Germinal center (tissue), 1 donor: Measurements from ENCODE around the gene COL20A1.

Source experiments
- DNase-seq: peaks from one replicate; pipeline ENCODE4 v3.0.0; 2012; ENCODE audit warnings: mixed read lengths, low spot score

The COL20A1 gene

DNA sequence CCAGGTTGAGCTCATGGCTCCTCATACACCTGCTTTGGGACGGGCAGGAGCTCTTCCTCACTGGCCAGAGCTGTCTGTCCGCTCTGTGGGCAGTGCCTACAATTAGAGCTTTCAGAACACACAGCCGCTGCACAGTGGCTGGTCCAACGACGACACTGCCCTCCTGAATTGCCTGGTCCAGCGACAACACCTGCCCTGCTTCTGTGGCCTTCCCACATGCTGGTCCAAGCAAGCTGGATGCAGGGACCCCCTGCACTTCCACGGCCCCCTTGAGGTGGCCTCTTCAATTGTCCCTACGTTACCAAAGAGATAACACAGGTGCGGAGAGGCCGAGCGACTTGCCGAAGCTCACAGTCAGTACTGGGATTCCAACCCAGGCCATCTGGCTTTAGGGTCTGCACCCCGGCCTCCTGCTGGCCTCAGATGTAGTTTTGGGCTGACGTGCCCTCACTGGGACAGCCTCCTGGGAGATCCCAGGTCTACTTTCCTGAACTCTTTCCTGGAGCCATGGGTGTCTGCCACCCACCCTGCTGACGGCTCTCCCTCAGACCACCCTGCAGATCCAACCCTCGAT lies 69.5 kb downstream of the COL20A1 start:
- no peak for DNase-seq

DNA sequence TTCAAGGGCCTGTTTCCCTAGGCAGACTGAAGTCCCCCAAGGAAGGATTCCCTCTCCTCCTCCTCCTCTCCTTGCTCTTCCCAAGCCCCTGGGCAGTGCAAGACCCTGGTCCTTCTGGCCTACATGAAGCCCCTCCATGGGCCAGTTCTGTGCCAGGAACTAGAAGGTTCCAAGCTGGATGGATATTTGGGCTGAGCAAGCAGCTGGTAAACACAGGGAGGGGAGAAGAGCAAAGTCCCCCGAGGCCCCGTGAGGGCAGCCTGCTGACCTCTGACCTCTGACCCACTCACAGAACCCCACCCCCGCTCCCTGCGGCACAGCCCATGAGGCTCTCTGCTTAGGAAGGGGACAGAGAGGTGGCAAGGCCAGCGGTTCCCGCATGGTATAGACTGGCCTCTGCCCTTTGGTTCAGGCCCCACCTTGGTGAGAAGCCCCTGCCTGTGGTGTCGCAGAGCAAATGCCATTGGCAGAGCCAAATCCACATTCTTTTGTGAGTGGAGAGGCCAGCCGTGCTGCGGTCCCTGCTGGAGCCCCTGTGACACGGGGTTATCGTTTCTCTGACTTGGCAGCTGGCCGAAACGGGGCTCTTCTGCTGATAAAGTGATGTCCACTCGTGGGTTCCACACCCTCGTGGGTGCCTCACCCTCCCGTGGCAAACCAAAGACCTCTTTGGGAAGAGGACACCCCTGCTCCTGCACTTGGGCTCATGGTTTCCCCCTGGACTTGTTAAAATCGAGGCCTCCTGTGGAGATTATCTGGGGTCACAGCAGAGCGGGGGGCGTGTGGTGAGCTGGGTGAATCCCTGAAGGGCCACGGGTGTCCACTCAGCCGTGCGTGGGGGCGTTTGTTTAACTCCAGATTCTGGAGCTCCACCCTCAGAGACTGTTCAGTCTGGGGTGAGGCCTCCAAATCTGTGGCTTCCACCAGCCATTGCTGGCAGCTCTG lies 70.3 kb downstream of the COL20A1 start:
- no peak for DNase-seq

DNA sequence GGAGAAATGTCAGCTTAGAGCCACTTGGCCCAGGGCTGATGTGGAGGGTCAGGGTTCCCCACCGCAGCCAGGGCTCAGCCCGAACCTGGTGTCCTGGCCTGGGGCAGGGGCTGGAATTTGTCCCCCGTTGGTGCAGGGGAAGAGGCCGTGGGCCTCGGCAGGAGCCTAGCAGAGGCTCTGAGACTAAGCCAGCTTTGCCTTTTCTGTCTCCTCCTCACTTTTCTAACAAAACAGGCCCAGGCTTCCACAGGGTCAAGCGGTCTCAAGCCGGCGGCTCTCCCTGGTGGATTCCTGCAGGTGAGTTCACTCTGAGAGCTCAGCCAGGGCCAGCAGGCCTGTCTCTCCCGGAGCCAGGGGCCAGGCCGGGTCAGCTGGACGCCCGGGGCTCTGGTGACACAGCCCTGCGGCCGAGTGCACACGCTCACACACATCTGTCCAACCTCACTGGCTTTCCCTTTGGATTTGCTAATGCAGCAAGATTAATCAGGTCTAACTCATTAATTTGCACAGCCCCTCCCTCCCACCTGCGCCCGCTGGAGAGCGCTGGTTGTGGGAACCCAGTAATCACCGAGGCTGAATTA lies 71.1 kb downstream of the COL20A1 start:
- DNase-seq, result no peak

DNA sequence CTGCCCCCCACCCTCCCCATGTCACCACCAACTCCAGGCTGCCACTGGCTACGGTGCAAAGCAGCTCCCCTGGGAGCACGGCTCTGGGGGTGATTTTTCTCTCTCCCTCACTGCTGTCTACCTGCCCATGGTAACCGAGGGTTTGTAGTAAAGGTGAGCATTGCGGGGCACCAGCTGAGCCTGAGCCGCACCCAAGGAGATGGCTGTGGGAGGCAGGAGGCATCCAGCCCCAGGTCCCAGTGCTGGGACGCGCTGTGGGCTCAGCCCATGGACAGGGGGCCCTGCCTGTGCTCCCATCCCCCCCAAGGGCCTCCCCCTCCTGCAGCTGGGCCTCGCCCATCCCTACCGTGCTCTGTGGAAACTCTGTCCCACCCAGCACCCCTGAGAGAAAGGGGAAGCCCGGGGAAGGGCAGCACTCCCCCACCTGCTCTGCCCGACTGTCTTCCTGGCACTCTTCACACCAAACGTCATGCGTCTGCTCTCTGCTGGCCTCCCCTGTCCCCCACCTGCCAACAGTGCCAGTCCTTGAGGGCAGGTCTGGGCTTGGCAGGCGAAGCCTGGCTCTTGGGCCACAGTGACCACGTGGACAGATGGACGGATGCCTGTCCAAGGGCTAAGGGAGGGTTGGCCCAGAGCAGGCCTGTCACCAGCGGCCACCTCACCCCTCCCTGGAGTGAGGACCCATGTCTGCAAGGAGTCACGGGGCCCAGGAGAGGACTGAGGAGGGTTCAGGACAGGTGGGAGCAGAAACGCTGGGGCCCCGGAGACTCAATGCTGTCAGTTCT lies 72.0 kb downstream of the COL20A1 start:
- no peak for DNase-seq

DNA sequence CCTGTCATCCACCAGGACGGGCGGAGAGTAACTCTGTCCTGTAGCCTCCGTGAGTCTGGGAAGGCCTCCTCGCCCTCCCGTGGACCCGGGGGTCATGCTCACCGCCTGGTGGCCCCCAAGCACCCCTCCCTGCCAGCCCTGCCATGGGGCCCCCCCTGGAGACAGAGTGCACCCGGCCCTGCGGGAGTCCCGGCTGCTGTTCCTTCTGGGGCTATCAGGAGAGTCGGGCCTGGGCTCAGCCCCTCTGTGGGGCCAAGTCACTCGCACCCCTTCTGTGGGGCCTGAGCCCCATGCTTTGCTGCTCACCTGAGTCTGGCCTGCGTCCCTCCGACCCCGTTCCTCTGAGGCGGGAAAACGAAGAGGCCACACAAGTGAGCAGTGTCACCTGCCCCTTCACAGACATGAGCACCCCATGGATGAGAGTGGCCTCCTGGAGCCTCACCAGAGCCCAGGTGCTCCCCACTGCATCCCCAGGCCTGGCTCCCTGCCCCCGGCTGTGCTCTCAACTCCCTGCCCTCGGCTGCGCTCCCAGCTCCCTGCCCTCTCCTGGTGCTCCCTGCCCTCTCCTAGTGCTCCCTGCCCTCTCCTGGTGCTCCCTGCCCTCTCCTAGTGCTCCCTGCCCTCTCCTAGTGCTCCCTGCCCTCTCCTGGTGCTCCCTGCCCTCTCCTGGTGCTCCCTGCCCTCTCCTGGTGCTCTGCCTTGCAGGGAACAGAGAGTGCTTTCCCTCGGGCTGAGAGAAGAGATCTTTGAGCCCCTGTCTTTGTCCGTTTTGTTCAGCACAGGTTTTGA lies 72.8 kb downstream of the COL20A1 start:
- DNase-seq, result no peak

DNA sequence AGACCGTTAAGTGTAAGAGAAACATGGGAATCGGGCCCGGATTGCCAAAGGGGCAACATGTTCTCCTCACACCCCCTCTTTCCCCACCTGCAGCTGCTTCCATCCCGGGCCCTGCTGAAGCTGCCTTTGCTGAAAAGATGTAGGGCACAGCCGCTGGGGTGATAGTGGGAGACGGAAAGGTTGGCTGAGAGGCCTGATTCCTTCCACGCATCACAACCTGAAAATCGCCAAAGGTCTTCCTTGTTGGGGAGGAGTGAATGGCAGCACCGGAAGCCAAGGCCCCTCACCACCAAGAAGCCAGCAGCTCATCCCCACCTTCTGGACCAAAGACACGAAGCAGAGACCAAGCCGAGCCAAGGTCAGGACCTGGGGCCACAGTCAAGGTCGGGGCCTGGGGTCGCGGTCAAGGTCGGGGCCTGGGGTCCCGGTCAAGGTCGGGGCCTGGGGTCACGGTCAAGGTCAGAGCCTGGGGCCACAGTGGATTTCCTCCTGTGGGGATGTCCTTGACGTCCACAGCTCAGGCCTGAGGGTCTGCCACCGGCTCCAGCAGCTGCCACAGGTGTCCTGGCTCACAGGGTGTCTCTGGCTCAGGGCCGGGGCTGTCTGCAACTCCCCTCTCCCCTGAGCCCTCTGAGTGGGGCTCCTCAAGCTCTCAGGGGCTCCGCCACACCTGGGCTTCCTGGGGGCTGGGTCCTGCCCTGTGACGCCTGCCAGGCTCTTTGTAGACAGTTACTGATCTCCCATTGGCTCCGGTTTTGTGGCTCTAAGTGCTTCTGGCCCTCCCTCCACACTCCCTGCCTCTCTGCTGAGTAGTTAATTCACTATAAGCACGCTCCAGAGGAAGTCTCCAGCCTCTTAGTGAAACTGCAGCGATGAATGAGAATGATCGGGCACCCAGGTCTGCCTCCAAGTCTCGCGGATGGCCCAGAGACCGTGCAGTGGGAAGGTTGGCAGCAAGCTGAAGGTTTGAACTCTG lies 73.7 kb downstream of the COL20A1 start:
- no peak for DNase-seq

DNA sequence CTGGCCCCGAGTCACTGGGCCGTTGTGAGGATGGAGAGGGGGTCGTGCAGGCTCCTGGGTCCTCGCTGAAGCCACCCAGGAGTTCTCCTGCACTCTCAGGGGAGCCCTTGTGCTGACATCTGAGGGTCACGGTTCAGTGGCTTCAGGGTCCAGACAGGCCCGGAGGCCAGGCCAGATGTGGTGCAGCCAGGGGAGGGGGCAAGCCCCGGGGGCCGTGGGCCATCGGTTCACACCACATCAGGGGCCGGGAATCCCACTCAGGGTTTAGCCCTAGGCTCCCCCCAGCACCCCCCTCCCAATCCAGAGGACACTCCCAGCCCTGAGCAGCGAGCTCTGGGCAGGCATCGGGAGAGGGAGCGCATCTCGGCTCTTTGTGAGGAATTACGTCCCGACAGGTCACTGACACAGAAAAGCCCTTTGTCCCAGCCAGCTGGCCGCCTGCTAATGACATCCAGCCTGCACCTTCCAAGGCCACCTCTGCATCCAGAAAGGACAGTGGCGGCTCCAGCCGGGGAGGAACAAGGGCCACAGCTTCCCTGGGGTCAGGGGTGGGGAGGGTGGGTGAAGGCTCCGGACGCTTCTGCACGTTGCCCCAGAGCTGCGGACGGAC lies 74.6 kb downstream of the COL20A1 start:
- no peak for DNase-seq

DNA sequence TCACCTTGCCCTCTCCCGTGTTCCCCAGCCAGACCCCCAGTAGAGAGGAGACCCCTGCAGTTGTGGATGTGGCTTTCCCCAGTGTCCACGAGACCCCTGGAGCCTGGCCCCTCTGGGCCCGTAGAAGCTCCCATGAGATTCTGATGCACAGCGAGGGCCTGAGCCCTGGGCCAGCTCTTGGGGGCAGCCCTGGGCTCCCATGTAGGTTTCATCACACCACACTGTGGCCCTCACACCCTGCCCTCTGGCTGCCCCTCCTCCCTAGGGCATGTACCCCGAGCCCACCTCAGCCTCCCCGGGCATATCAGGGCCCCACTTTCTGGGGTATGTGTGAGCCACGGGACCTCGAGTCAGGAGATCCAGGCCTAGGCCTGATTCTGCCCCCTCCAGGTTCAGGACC lies 75.2 kb downstream of the COL20A1 start:
- DNase-seq, result no peak

DNA sequence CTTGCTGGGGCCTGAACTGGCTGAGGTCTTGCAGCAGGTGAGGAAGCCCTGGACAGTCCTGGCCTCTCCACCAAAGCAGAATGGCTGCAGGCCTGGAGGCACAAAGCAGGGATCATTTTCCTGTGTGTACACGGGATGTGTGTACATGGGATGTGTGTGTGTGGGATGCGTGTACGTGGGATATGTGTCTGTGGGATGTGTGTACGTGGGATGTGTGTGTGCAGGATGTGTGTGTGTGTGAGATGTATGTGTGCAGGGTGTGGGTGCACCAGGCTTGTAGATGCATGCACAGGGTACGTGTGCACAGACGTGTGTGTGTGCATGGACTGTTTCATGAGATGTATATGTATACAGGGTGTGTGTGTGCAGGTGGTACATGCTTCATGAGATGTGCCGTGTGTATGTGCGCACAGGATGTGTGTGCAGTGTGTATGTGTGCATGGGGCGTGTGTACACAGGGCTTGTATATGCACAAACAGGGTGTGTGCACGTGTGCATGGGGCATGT lies 76.1 kb downstream of the COL20A1 start:
- no peak for DNase-seq

DNA sequence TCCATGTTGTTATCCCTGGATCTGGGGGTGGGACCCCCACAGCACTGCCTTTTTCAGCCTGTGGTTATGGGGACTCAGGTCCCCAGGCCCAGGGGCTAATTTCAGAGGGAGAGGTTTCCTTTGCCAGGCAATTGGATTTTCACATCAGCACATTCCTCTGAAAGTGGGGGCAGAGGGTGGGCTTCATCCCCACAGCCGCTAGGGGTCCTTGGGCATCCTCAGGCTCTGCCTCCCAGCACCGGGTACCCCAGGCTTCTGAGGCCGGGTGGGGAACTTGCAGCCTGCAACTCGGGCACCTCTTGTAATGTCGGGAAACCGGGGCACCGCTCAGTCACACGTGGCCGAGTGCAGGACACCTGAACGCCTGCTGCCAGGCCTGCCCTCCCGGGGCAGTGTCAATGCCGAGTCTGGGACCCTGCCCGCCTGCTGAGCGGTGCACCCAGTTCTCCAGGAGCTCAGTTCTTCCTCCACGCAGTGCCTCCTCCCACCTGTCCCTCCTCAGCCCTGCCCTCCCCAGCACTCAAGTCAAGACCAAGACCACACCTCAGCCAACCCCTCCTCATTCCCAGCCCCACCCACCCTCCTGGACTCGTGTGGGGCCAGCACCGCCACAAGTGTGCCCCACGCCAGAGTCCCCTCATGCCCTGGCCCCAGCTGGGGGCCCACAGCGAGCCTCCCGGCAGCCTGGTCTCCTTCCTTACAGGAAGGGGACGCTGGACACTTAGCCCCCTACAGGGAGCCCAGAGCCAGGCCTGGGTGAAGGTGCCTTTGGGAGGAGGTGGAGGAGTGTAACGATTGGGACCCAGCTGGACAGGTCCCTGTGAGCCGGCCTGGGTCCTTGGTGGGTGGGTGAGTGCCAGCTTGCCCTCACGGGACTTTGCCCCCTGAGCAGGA lies 77.0 kb downstream of the COL20A1 start:
- DNase-seq, result no peak

DNA sequence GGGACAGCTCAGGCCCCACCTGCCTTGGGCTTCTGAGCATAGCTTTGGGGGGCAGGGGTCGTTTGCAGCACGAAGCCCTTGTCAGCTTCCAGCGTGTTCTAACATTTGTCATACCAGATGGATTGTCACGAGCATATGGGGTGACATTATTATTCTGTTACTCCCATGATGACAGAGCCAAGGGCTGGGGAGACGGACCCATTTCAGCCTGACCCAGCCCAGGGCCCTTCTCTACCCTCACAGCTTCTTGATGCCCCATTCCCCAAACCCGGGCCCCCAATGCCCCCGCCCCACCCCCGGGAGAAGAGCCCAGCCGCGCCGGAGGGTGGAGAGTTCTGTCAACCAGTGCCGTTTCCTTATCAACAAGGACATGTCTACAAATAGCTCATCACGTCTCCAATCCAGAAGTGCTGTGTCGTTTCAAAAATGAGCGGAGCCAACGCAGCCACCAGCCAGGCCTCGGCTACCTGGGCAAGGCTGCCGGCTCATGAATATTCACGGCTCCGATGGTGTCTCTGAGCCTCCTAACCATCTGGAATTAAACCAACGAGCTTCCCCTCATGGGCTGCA lies 77.7 kb downstream of the COL20A1 start:
- DNase-seq, result no peak

DNA sequence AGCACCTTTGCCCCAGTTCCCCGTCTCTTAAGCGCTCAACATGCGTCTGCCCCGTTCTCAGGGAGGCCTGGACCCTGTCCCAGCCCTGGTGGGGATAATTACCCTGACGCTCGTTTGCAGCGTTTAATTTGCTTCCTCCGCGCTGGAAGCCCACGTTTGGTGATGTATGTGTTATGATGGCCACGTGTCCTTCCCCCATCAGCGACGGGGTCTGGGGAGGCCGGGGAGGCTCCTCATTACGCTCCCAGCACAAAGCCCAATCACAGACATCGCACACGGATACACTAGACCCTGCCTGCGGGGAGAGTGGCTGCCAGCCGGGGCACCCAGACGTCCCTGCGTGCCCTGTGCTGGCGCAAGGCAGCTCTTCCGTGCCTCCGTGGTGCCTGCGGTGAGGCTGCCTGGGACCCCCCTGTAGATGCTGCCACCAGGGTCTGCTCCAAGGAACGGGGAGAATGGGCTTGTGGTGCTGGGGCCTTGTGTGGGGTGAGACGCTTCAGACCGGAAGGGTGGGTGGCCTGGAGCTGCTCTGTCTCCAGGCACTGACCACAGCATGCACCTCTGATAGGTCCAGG lies 78.4 kb downstream of the COL20A1 start:
- no peak for DNase-seq

DNA sequence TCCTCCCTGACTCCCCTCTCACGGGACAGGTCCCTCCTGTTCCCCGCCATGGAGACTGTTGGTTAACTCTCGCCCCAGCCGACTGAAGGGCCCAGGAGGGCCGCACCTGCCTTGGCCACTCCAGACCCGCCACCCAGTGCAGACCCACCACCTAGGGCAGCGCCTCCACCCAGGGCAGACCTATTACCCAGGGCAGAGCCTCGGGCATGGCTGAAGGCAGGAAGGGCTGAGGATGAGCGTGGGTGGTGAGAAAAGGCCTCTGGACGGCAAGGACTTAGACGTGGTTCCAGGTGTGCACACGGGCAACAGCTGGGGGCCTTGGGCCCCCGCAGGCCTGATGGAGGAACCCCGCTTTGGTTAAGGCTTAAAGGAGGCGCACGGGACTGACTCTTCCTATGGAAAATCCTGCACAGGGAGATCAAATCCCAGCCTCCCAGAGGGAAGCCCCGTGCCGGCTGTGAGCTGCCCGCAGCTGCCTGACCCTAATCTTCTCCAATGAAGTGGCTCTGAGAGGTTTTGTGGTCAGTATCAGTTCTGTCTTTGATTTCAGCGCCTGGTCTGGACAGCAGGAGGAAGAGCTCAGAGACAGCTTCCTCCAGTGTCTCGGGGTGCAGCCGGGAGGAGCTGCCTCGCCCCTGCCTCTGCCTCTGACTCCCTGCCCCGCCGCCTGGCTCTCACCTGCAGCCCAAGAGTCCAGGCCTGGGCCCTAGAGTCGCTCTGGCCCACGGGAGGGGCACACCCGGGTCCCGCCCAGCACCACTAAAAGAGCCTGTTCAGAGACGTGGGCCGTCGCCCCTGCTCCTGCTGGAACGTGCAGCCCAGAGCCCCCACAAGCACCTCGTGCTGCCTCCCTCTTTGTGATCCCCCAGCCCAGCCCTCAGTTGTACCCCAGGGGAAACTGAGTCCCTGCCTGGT lies 80.2 kb downstream of the COL20A1 start:
- no peak for DNase-seq

DNA sequence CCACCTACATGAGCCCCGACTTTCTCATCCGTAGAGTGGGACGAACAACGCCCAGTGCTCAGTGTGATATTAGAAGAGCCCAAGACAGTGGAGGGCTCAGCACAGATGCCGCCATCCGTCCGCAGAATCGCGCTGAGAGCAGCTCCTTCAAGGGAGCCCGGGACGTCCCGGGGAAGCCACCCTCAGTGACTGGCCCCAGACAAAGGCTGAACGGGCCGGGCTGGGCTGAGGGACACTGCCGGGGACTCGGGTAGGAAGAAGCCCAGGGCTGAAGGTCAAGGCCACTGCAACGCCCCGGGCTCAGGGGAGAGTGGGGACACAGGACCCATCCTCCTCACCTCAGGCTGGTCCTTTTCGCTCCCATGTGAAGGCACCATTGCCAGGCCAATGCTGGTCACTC lies 81.0 kb downstream of the COL20A1 start:
- no peak for DNase-seq

DNA sequence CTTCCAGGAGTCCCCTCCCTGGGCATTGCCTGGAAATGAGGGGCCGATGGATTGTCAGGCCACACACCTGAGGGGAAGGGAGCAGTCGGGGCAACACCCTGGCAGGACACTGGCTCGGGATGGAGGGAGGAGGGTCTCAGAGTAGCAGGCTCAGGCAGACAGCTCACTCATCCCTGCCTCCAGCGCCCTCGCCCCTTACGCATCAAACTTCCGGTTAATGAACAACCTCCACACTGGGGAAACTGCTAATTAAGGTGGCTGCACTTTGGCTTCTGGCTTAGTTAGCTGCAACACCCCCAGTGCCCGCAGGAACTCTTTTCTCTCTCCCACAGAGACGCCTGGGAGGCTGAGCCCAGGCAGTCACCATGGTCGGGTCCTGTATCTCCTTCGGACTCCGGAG lies 81.5 kb downstream of the COL20A1 start:
- no peak for DNase-seq

DNA sequence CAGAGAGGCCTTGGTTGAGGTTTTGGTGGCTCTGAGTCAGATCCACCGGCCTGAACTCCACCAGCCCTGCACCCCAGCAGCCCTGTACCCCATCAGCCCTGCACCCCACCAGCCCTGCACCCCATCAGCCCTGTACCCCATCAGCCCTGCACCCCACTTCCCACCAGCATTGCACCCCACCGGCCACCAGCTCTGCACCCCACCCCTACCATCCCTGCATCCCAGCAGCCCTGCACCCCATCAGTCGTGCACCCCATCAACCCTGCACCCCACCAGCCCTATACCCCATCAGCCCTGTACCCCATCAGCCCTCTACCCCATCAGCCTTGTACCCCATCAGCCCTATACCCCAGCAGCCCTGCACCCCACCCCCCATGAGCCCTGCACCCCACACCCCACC lies 82.5 kb downstream of the COL20A1 start:
- no peak for DNase-seq
